ENCODE measurements around the gene FHOD3.

DNA sequence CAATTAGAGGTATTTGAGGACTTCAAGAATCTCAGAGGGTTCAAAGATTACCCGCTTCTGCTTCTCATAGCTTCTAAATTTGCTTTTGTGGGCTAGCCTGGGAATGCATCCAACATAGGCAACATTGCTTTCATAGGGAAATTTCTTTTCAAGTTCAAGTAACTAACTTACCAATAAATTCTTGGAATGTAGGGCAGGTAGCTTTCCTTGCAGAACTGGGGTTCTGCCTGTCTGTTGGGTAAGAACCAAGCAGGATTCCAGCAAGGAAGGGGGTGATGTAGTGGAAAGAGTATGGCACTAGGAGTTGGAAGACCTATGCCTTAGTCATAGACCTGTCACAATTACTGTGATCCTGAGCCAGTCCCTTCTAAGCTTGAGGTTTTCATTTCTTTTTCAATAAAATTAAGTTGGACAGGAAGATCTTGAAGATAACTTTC is 164.1 kb downstream of the FHOD3 start:
- TF ChIP-seq CTCF (IDR thresholded peaks at IDR 0.05 in 8 of 11, conservative IDR thresholded peaks at IDR 0.05 in 3 of 11) (no peak), POLR2AphosphoS5 (IDR thresholded peaks at IDR 0.05) (no peak)

Data from spleen (tissue), 7 donors.